H1 (cell line): Measurements from ENCODE around the gene LLGL2. TPM values are rescaled to one million over a fixed set of nuclear protein-coding genes. Genes with fewer than 3 reads are reported as not detected.
A peak's percentile ranks its signal among the peaks of the same experiment; 100 is the strongest.

ENCODE experiments used
- CTCF ChIA-PET: fragments of 300-600 bp; sonication (Branson Sonifier 250); formaldehyde crosslinking; loops from one replicate; lab custom pipeline; 2021; ENCODE audit not compliant: partially characterized antibody; lab: Charles Lee
- POLR2A ChIA-PET: fragments of 300-600 bp; sonication (Branson Sonifier 250); formaldehyde crosslinking; loops from one replicate; lab custom pipeline; 2021; ENCODE audit warnings: inconsistent platforms; ENCODE audit not compliant: partially characterized antibody; lab: Charles Lee
- DNase-seq, 2 experiments: peaks; one replicate each; pipeline versions ENCODE4 v3.0.0 to v3.0.0-alpha.2; 2010 to 2022; ENCODE audit warnings: low spot score in 2 of 2, low read depth in 1 of 2, mixed read lengths in 1 of 2
- FAIRE-seq: peaks from 2 replicates; lab custom pipeline; 2011; peaks lifted over from hg19 to GRCh38; lab: Jason Lieb, UNC
- H2AFZ ChIP-seq: 2 replicates; pipeline ENCODE4 v1.8.1; 2012; ENCODE audit warnings: low read length, inconsistent platforms
- H2AK5ac ChIP-seq: 2 replicates; pipeline ENCODE4 v1.6.1; 2013; ENCODE audit warnings: low read depth, low read length
- H2BK120ac ChIP-seq: replicated peaks from 2 replicates; pipeline ENCODE3; 2013; ENCODE audit warnings: low read depth, low read length, inconsistent platforms
- H2BK12ac ChIP-seq: 2 replicates; pipeline ENCODE4 v1.6.1; 2013; ENCODE audit warnings: low read depth, low read length
- H2BK15ac ChIP-seq: 2 replicates; pipeline ENCODE4 v1.6.1; 2013; ENCODE audit warnings: low read length
- H2BK20ac ChIP-seq: 2 replicates; pipeline ENCODE4 v1.6.1; 2013; ENCODE audit warnings: low read length
- H2BK5ac ChIP-seq: 2 replicates; pipeline ENCODE4 v1.6.1; 2013; ENCODE audit warnings: low read depth, low read length
- H3K14ac ChIP-seq: 2 replicates; pipeline ENCODE4 v1.6.1; 2013; ENCODE audit warnings: inconsistent platforms; ENCODE audit not compliant: insufficient read length
- H3K18ac ChIP-seq: 2 replicates; pipeline ENCODE4 v1.6.1; 2013; ENCODE audit warnings: low read length; ENCODE audit errors: extremely low read depth
- H3K23ac ChIP-seq: 2 replicates; pipeline ENCODE4 v1.6.1; 2013; ENCODE audit warnings: inconsistent platforms; ENCODE audit not compliant: insufficient read length
- H3K23me2 ChIP-seq: 2 replicates; pipeline ENCODE4 v1.6.1; 2013; ENCODE audit warnings: low read depth, low read length
- H3K27ac ChIP-seq: 2 replicates; pipeline ENCODE4 v1.6.1; 2011; ENCODE audit warnings: low read depth, low read length, inconsistent platforms
- H3K27me3 ChIP-seq, 4 experiments: replicated peaks in 1 of 4; 1 replicate in 1 of 4; 2 replicates in 3 of 4; pipeline versions ENCODE4 v1.6.1 to v1.8.1; 2011 to 2013; ENCODE audit warnings: low read length in 3 of 4, mild to moderate bottlenecking in 3 of 4, inconsistent platforms in 2 of 4, mixed read lengths in 2 of 4, moderate library complexity in 1 of 4; ENCODE audit not compliant: control insufficient read depth in 3 of 4, insufficient read depth in 3 of 4; ENCODE audit errors: extremely low read depth in 1 of 4
- H3K36me3 ChIP-seq, 4 experiments: 2 replicates each; pipeline versions ENCODE4 v1.6.1 to v1.8.1; 2011 to 2013; ENCODE audit warnings: mild to moderate bottlenecking in 4 of 4, low read length in 3 of 4, moderate library complexity in 2 of 4, control low read depth in 1 of 4, inconsistent platforms in 1 of 4; ENCODE audit not compliant: insufficient read depth in 4 of 4, control insufficient read depth in 2 of 4
- H3K4ac ChIP-seq: replicated peaks from 2 replicates; pipeline ENCODE3; 2013; ENCODE audit warnings: low read length, low read depth, mixed read lengths, inconsistent platforms; ENCODE audit not compliant: insufficient read length
- H3K4me1 ChIP-seq, 4 experiments: replicated peaks in 1 of 4; 1 replicate in 1 of 4; 2 replicates in 3 of 4; pipeline versions ENCODE4 v1.6.1 to v1.8.1; 2011 to 2013; ENCODE audit warnings: low read length in 3 of 4, inconsistent platforms in 2 of 4, mixed read lengths in 1 of 4; ENCODE audit not compliant: insufficient read depth in 4 of 4, control insufficient read depth in 3 of 4
- H3K4me2 ChIP-seq, 2 experiments: 2 replicates each; pipeline versions ENCODE4 v1.6.1 to v1.8.1; 2011 to 2013; ENCODE audit warnings: low read depth in 2 of 2, low read length in 2 of 2, control low read depth in 1 of 2, inconsistent platforms in 1 of 2, mild to moderate bottlenecking in 1 of 2; ENCODE audit not compliant: insufficient read depth in 1 of 2
- H3K4me3 ChIP-seq, 4 experiments: fragments of 200-600, 300-600 bp in 1 of 4; sonication (generic), shearing (Covaris generic), sonication (Bioruptor Twin) in 1 of 4; 2 replicates each; pipeline versions ENCODE4 v1.5.1 to v1.8.1; 2011 to 2016; ENCODE audit warnings: low read length in 4 of 4, low read depth in 3 of 4, control low read depth in 2 of 4, inconsistent platforms in 2 of 4, mild to moderate bottlenecking in 2 of 4, mixed read lengths in 1 of 4, moderate library complexity in 1 of 4; ENCODE audit not compliant: insufficient read depth in 2 of 4; ENCODE audit errors: extremely low read depth in 1 of 4
- H3K56ac ChIP-seq: replicated peaks from 2 replicates; pipeline ENCODE3; 2013; ENCODE audit warnings: low read depth, mild to moderate bottlenecking, mixed read lengths, low read length, inconsistent platforms; ENCODE audit not compliant: insufficient read length
- H3K79me1 ChIP-seq: 2 replicates; pipeline ENCODE4 v1.6.1; 2013; ENCODE audit warnings: low read depth, low read length, control low read depth
- H3K79me2 ChIP-seq, 2 experiments: 2 replicates each; pipeline versions ENCODE4 v1.6.1 to v1.8.1; 2012 to 2013; ENCODE audit warnings: low read length in 2 of 2, mild to moderate bottlenecking in 2 of 2, inconsistent platforms in 1 of 2; ENCODE audit not compliant: insufficient read depth in 2 of 2, control insufficient read depth in 1 of 2
- H3K9ac ChIP-seq, 4 experiments: replicated peaks in 1 of 4; 1 replicate in 1 of 4; 2 replicates in 3 of 4; pipeline versions ENCODE4 v1.6.1 to v1.8.1; 2011 to 2013; ENCODE audit warnings: low read depth in 3 of 4, low read length in 3 of 4, control low read depth in 2 of 4, mild to moderate bottlenecking in 2 of 4, moderate library complexity in 2 of 4, inconsistent platforms in 1 of 4; ENCODE audit errors: extremely low read depth in 1 of 4
- H3K9me3 ChIP-seq, 2 experiments: 2 replicates each; pipeline versions ENCODE4 v1.6.1 to v1.8.1; 2012 to 2013; ENCODE audit warnings: mild to moderate bottlenecking in 2 of 2, moderate library complexity in 2 of 2, control low read depth in 1 of 2, inconsistent platforms in 1 of 2, low read depth in 1 of 2, low read length in 1 of 2, mixed read lengths in 1 of 2; ENCODE audit not compliant: insufficient read depth in 2 of 2
- H4K20me1 ChIP-seq, 2 experiments: replicated peaks in 1 of 2; 2 replicates each; pipeline versions ENCODE3 to v1.8.1; 2011 to 2013; ENCODE audit warnings: inconsistent platforms in 2 of 2, low read length in 2 of 2, mild to moderate bottlenecking in 1 of 2; ENCODE audit not compliant: insufficient read depth in 2 of 2, control insufficient read depth in 1 of 2
- H4K5ac ChIP-seq: 2 replicates; pipeline ENCODE4 v1.6.1; 2013; ENCODE audit warnings: low read length, low read depth, mixed read lengths, inconsistent platforms; ENCODE audit not compliant: insufficient read length
- H4K8ac ChIP-seq: 2 replicates; pipeline ENCODE4 v1.8.0; 2013; ENCODE audit warnings: mild to moderate bottlenecking, moderate library complexity, low read length, inconsistent platforms; ENCODE audit not compliant: insufficient read depth; ENCODE audit errors: extremely low read depth
- H4K91ac ChIP-seq: replicated peaks from 2 replicates; pipeline ENCODE3; 2013; ENCODE audit warnings: low read length, mixed read lengths, inconsistent platforms; ENCODE audit not compliant: insufficient read length
- CBX8 ChIP-seq: fragments of 300-800, 300-1000 bp; sonication (generic); IDR thresholded peaks from 2 replicates; pipeline ENCODE4 v1.7.1; 2016; ENCODE audit warnings: low read depth, low read length, borderline replicate concordance
- CEBPB ChIP-seq: IDR thresholded peaks from 2 replicates; pipeline ENCODE4 v1.6.1; 2012; ENCODE audit warnings: low read depth, low read length
- CHD2 ChIP-seq: IDR thresholded peaks from 2 replicates; pipeline ENCODE4 v1.6.1; 2012; ENCODE audit warnings: low read length, improper control_type of control experiment
- FOSL1 ChIP-seq: IDR thresholded peaks from 2 replicates; pipeline ENCODE4 v1.6.1; 2011; ENCODE audit warnings: mild to moderate bottlenecking, low read depth, low read length, moderate library complexity; ENCODE audit not compliant: insufficient read depth
- HDAC6 ChIP-seq: IDR thresholded peaks from one replicate; pipeline ENCODE4 v1.7.1; 2012; ENCODE audit warnings: low read depth, mild to moderate bottlenecking, inconsistent platforms, low read length, moderate library complexity
- KDM4A ChIP-seq: IDR thresholded peaks from one replicate; pipeline ENCODE4 v1.7.1; 2012; ENCODE audit warnings: low read depth, mild to moderate bottlenecking, moderate library complexity, low read length, inconsistent platforms; ENCODE audit not compliant: severe bottlenecking
- POLR2A ChIP-seq, 2 experiments: IDR thresholded peaks; 1 replicate in 1 of 2; 2 replicates in 1 of 2; pipeline ENCODE4 v1.6.1; 2011; ENCODE audit warnings: low read depth in 2 of 2, low read length in 2 of 2, mild to moderate bottlenecking in 2 of 2; ENCODE audit errors: control extremely low read depth in 1 of 2
- SIRT6 ChIP-seq: IDR thresholded peaks from one replicate; pipeline ENCODE4 v1.7.1; 2012; ENCODE audit warnings: low read length, inconsistent platforms
- SRF ChIP-seq: IDR thresholded peaks from 2 replicates; pipeline ENCODE4 v1.6.1; 2011; ENCODE audit warnings: mild to moderate bottlenecking, low read depth, low read length, moderate library complexity
- WGBS, 2 experiments: shearing (Covaris generic) in 1 of 2; methylation state at CpG; one replicate each; pipeline versions ENCODE4 v1.1.6 to v1.1.7; 2013 to 2015; ENCODE audit warnings: low lambda C conversion rate in 2 of 2, mixed read lengths in 2 of 2, inconsistent platforms in 1 of 2, low coverage in 1 of 2, missing lambda C conversion rate in 1 of 2; ENCODE audit not compliant: insufficient replicate concordance in 2 of 2, insufficient coverage in 1 of 2, insufficient read length in 1 of 2; ENCODE audit errors: extremely low coverage in 1 of 2, missing lambda C conversion rate in 1 of 2; 5-methylcytosine and 5-hydroxymethylcytosine counted together
- long read RNA-seq, 2 experiments: library from RNA in 1 of 2; library from capped mRNA in 1 of 2; stranded (forward); transcript quantifications; one replicate each; pipeline ENCODE4 v2.0.0, GENCODE V29; 2021; ENCODE audit warnings: inconsistent platforms in 1 of 2
- polyA minus RNA-seq, 3 experiments: library from RNA; depleted of rRNA, polyadenylated mRNA; stranded (reverse); fragments of >200 nt; gene quantifications; 1 replicate in 2 of 3; 2 replicates in 1 of 3; pipeline ENCODE4 v1.2.3, GENCODE V29; 2011
- polyA plus RNA-seq, 7 experiments: library from polyadenylated mRNA; depleted of rRNA in 3 of 7; stranded (reverse) in 5 of 7; unstranded in 2 of 7; fragments of >200 nt in 5 of 7; fragments of 200-250 nt in 2 of 7; gene quantifications; 1 replicate in 5 of 7; 2 replicates in 1 of 7; 4 replicates in 1 of 7; pipeline versions ENCODE4 v1.2.1 to v1.2.3, GENCODE V29; 2011 to 2013; ENCODE audit warnings: missing spikeins in 2 of 7, mixed read lengths in 2 of 7
- total RNA-seq: library from RNA; stranded (reverse); fragmentation: NEBNext Ultra II Directional; extraction: Animal tissue kit (Norgen Biotek cat#: 25700); gene quantifications from 2 replicates; pipeline ENCODE4 v1.2.1, GENCODE V29; 2021

The LLGL2 gene
- 64.5 and 66.6 TPM in 2 replicates for total RNA-seq
- polyA plus RNA-seq (2011; rRNA removed), result 77.1 and 126 TPM in 2 replicates
- 90.7 TPM for polyA plus RNA-seq (2011; cell fraction: cytosol; rRNA removed)
- 171 TPM for polyA plus RNA-seq (2011; cell fraction: nucleus; rRNA removed)
- polyA plus RNA-seq (2012, experiment 1 of 2), result 38.9 to 72.3 TPM (median 69.7 TPM) in 4 replicates
- 58.3 TPM for polyA plus RNA-seq (2012, experiment 2 of 2)
- polyA plus RNA-seq (2013, experiment 1 of 2), result 47.7 TPM
- 43.3 TPM for polyA plus RNA-seq (2013, experiment 2 of 2)
- 22.8 and 39.6 TPM in 2 replicates for polyA minus RNA-seq (2011; rRNA and poly(A)+ RNA removed)
- 33.2 TPM for polyA minus RNA-seq (2011; cell fraction: cytosol; rRNA and poly(A)+ RNA removed)
- polyA minus RNA-seq (2011; cell fraction: nucleus; rRNA and poly(A)+ RNA removed), result 44.7 TPM
- long read RNA-seq, experiment 1, partial matches to known transcripts, result 10 of 19 reads
- long read RNA-seq, experiment 1, other reads (novel, unspliced or antisense), result 7 of 19 reads
- long read RNA-seq, experiment 2, partial matches to known transcripts, result 0 of 3 reads
- long read RNA-seq, experiment 2, other reads (novel, unspliced or antisense), result 3 of 3 reads

GRCh38 chr17:75524970-75525805 lies at the start of gene LLGL2:
Gene LLGL2, plus strand, starts transcription at chr17:75525697. Its CDS starts 17,730 bp downstream, at chr17:75543427.
- no peaks in the 10 kb centered on the region for H3K9me3 ChIP-seq
- 1% methylated on average over 38 of the region's 108 CpGs; no CpG with 5 or more reads in 1 of the 2 experiments for WGBS, 2 experiments
- peaks cover 0 to 7% of the 10 kb centered on the region in 2 experiments; a peak in 1 of 4 replicates for H3K79me2 ChIP-seq
- no peak within 1 kb of the TSS for H3K14ac ChIP-seq
- H4K8ac ChIP-seq, result peak within 1 kb of the TSS; percentile 93
- H2BK120ac ChIP-seq, result no peak within 1 kb of the TSS
- peaks cover 11% of the 10 kb centered on the region; the same call in 1 of the 2 replicates for H3K23me2 ChIP-seq
- peak within 1 kb of the TSS; percentile 53 to 93 (median 66) for H3K4me3 ChIP-seq
- H4K20me1 ChIP-seq, result peaks cover 3 to 16% of the 10 kb centered on the region in 2 experiments
- H3K18ac ChIP-seq, result peak within 1 kb of the TSS; percentile 83
- CTCF ChIA-PET, result interaction anchor here (0.7 to 3.4 kb wide), 11 partner anchors 9 to 409 kb away, joined by 3 to 16 read pairs (median 3); partner anchors contain the start of gene TSEN54
- H3K23ac ChIP-seq, result no peak within 1 kb of the TSS
- peak within 1 kb of the TSS; percentile 87; the same call in 1 of the 2 replicates for H2BK5ac ChIP-seq
- FAIRE-seq (no peak), DNase-seq (peak in 1 of 2 experiments; percentile 89)
- H2AK5ac ChIP-seq, result peak within 1 kb of the TSS; percentile 33; the same call in 1 of the 2 replicates
- H3K79me1 ChIP-seq, result no peaks in the 10 kb centered on the region
- H3K27ac ChIP-seq, result peak within 1 kb of the TSS; percentile 39; the same call in 1 of the 2 replicates
- H2BK12ac ChIP-seq, result 0 out of 2 replicates have a peak within 1 kb of the TSS, but pooled peaks have one; percentile 4
- no peak within 1 kb of the TSS for H2BK20ac ChIP-seq
- peak within 1 kb of the TSS; percentile 93 for H3K56ac ChIP-seq
- POLR2A ChIA-PET, result interaction anchor here (0.6 to 2.9 kb wide), 11 partner anchors 8 to 239 kb away, joined by 3 to 23 read pairs (median 4); partner anchors contain the start of gene TSEN54
- H3K9ac ChIP-seq, result peak within 1 kb of the TSS in 2 of 4 experiments; percentile 42 to 55; a peak in 4 of 7 replicates
- H3K4me2 ChIP-seq, result peak within 1 kb of the TSS; percentile 75 to 91
- H2BK15ac ChIP-seq, result no peak within 1 kb of the TSS
- H3K36me3 ChIP-seq, result peaks cover 0 to 22% (median 4%) of the 10 kb centered on the region in 4 experiments; a peak in 5 of 8 replicates
- peak within 1 kb of the TSS; percentile 94 for H3K4ac ChIP-seq
- no peak within 1 kb of the TSS; the same call in 1 of the 2 replicates for H2AFZ ChIP-seq
- peak within 1 kb of the TSS; percentile 93 for H4K5ac ChIP-seq
- H3K4me1 ChIP-seq, result peaks cover 0 to 13% (median 4%) of the 10 kb centered on the region in 4 experiments; a peak in 6 of 7 replicates
- H3K27me3 ChIP-seq, result no peaks in the 10 kb centered on the region; a peak in 1 of 7 replicates
- H4K91ac ChIP-seq, result peak within 1 kb of the TSS; percentile 81
- no peak for TF ChIP-seq CBX8
- no peak for TF ChIP-seq CEBPB
- peak in 1 of 2 experiments; percentile 65; a peak in 2 of 3 replicates for TF ChIP-seq POLR2A (IDR thresholded peaks at IDR 0.05; ENCODE audit: control extremely low read depth in 1 of 2, low read depth in 2 of 2, low read length in 2 of 2)
- no peak for TF ChIP-seq SRF
- TF ChIP-seq CHD2, result peak; percentile 77
- TF ChIP-seq SIRT6, result no peak
- TF ChIP-seq FOSL1, result no peak
- TF ChIP-seq KDM4A, result no peak
- no peak for TF ChIP-seq HDAC6
